GM10266 (cell line): ENCODE data around the gene FASN.

Source experiments
- DNase-seq: peaks from one replicate; pipeline ENCODE4 v3.0.0; 2012; ENCODE audit errors: extremely low spot score
- TF ChIP-seq, protein P1 (sequence below): IDR thresholded peaks from 2 replicates; pipeline ENCODE4 v1.5.1; 2012; ENCODE audit warnings: mild to moderate bottlenecking, low read depth; ENCODE audit not compliant: control insufficient read depth, insufficient read depth; ENCODE audit errors: missing control alignments

Gene FASN

DNA sequence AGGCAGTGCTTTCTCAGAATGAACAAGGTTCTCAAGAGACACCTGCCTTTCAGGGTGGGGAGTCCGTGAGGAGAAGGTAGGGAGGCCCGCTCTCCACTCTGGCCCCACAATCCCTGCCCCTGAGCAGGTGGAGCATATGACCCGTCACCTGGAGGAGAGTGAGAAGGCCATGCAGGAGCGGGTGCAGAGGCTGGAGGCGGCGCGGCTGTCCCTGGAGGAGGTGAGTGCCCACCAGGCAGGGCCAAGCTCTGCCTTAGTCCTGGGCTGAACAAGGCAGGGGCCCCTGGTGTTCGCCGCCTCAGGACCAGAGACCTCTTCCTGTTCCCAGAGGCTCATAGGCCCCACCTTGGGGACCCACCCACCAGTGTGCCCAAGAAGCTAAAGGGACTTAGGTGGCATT lies 69.1 kb downstream of the FASN start:
- no peak for DNase-seq
- TF ChIP-seq, protein P1, sequence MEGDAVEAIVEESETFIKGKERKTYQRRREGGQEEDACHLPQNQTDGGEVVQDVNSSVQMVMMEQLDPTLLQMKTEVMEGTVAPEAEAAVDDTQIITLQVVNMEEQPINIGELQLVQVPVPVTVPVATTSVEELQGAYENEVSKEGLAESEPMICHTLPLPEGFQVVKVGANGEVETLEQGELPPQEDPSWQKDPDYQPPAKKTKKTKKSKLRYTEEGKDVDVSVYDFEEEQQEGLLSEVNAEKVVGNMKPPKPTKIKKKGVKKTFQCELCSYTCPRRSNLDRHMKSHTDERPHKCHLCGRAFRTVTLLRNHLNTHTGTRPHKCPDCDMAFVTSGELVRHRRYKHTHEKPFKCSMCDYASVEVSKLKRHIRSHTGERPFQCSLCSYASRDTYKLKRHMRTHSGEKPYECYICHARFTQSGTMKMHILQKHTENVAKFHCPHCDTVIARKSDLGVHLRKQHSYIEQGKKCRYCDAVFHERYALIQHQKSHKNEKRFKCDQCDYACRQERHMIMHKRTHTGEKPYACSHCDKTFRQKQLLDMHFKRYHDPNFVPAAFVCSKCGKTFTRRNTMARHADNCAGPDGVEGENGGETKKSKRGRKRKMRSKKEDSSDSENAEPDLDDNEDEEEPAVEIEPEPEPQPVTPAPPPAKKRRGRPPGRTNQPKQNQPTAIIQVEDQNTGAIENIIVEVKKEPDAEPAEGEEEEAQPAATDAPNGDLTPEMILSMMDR, result no peak
